ENCODE measurements around the gene TAGAP.

Gene TAGAP

DNA sequence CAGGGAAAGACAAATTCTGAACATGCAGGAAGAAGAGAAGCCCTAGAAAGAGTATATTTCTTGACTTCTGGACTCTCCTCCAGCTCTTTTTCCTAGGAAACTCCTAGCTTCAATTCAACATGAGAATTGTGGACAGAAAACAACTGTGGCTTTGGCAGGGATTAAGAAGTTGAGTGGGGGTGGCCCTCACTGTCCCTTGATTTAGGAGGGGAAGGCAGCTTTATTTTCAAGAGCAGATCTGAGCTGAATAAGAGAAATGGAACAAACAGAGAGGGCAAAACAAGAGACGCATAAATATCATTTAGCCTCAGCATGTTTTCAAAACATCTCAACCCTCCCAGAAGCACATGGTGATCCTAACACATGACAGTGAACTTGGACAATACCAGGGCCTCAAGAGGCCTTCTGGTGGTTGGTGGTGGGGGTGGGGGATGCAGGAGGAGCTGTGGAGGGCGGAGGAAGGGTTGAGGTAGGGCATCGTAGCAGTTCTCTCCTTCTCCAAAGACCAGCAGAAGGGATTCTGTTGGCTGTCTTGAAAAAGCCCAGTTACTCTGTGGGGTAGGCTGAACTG lies 21.1 kb upstream of the TAGAP start:
- no peaks in the 10 kb centered on the region for H4K20me1 ChIP-seq (ENCODE audit: low read depth, low read length)
- no peak overlapping the region for H3K4me2 ChIP-seq (ENCODE audit: low read depth, low read length, poor library complexity, severe bottlenecking)

DNA sequence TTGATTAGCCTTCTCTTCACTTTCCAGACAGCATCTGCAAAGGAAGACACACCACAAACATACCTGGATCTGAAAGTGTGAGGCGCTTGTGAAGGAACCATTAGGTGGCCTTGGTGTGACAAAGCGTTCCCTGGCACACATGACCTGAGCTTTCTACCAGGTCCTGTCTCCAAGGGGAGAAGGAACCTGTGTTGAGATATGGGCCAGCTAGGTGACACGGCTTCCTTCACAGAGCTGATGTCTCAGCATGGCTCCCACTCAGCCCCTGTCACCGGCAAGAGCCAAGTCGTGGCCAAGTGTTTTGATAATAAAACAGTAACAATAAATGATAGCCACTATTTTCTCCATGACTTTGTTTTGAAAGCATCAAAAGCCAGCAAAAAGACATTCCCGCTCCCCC lies 20.3 kb upstream of the TAGAP start:
- H3F3A ChIP-seq (ENCODE audit: insufficient read depth), result peaks cover 15% of the 10 kb centered on the region
- H3K36me3 ChIP-seq (ENCODE audit: low read length), result no peaks in the 10 kb centered on the region
- no peak overlapping the region for H2AFZ ChIP-seq (ENCODE audit: low read depth, low read length, severe bottlenecking)
- no peak overlapping the region for H3K4me3 ChIP-seq (ENCODE audit: insufficient read depth, low read length, poor library complexity, severe bottlenecking)
- no peak overlapping the region for H3K27ac ChIP-seq (ENCODE audit: low read depth, low read length)
- H3K4me2 ChIP-seq (ENCODE audit: low read depth, low read length, poor library complexity, severe bottlenecking), result no peak overlapping the region
- H3K9ac ChIP-seq (ENCODE audit: low read length), result no peak overlapping the region
- H3K9me3 ChIP-seq (ENCODE audit: insufficient read depth, low read length), result no peaks in the 10 kb centered on the region
- H3K27me3 ChIP-seq (ENCODE audit: low read length), result no peaks in the 10 kb centered on the region
- H3K9me2 ChIP-seq (replicated peaks; ENCODE audit: insufficient read depth, low read length), result no peaks in the 10 kb centered on the region
- no peaks in the 10 kb centered on the region for H3K79me2 ChIP-seq (ENCODE audit: insufficient read depth, low read length)
- TF ChIP-seq EZH2phosphoT487 (conservative IDR thresholded peaks at IDR 0.05; ENCODE audit: low read length), result no peak
- TF ChIP-seq, protein P1, sequence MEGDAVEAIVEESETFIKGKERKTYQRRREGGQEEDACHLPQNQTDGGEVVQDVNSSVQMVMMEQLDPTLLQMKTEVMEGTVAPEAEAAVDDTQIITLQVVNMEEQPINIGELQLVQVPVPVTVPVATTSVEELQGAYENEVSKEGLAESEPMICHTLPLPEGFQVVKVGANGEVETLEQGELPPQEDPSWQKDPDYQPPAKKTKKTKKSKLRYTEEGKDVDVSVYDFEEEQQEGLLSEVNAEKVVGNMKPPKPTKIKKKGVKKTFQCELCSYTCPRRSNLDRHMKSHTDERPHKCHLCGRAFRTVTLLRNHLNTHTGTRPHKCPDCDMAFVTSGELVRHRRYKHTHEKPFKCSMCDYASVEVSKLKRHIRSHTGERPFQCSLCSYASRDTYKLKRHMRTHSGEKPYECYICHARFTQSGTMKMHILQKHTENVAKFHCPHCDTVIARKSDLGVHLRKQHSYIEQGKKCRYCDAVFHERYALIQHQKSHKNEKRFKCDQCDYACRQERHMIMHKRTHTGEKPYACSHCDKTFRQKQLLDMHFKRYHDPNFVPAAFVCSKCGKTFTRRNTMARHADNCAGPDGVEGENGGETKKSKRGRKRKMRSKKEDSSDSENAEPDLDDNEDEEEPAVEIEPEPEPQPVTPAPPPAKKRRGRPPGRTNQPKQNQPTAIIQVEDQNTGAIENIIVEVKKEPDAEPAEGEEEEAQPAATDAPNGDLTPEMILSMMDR (IDR thresholded peaks at IDR 0.05; ENCODE audit: insufficient read depth, low read length, poor library complexity, severe bottlenecking), result no peak
- no peaks in the 10 kb centered on the region for H4K20me1 ChIP-seq (ENCODE audit: low read depth, low read length)

More for the DNA sequence above, 21.1 kb upstream of the TAGAP start:
- Histone ChIP-seq H3K36me3 (ENCODE audit: low read length) (no peaks in the 10 kb centered on the region), H2AFZ (ENCODE audit: low read depth, low read length, severe bottlenecking) (no peak overlapping the region), H3K79me2 (ENCODE audit: insufficient read depth, low read length) (no peaks in the 10 kb centered on the region), H3K9me3 (ENCODE audit: insufficient read depth, low read length) (no peaks in the 10 kb centered on the region), H3K27ac (ENCODE audit: low read depth, low read length) (no peak overlapping the region), H3K4me3 (ENCODE audit: insufficient read depth, low read length, poor library complexity, severe bottlenecking) (no peak overlapping the region), H3K27me3 (ENCODE audit: low read length) (no peaks in the 10 kb centered on the region), H3K9ac (ENCODE audit: low read length) (no peak overlapping the region), H3K9me2 (replicated peaks; ENCODE audit: insufficient read depth, low read length) (no peaks in the 10 kb centered on the region), H3F3A (ENCODE audit: insufficient read depth) (peaks cover 15% of the 10 kb centered on the region)
- TF ChIP-seq, protein P1 (IDR thresholded peaks at IDR 0.05; ENCODE audit: insufficient read depth, low read length, poor library complexity, severe bottlenecking), result no peak
- TF ChIP-seq EZH2phosphoT487 (conservative IDR thresholded peaks at IDR 0.05; ENCODE audit: low read length), result no peak

DNA sequence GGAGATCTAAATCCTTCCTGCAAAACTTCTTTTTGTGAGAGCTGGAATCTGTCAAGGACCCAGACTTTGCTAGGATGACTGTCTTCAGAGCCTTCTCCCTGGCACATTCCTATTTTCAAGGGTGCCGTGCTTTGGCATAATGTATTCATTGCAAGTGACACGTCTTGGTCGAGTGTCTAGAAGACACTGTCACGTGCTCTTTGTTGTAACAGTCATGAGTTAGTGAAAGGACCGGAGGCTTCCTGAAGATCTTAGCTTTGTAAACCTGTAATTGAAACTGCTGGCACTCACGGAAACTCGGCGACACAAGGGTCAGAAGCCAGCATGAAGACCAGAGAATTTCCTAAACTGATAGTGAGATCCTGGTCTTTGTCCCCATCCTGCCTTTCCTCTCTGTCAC lies 19.7 kb upstream of the TAGAP start:
- no peaks in the 10 kb centered on the region for H3K9me3 ChIP-seq (ENCODE audit: insufficient read depth, low read length)
- no peak for TF ChIP-seq EZH2phosphoT487 (conservative IDR thresholded peaks at IDR 0.05; ENCODE audit: low read length)
- TF ChIP-seq, protein P1 (IDR thresholded peaks at IDR 0.05; ENCODE audit: insufficient read depth, low read length, poor library complexity, severe bottlenecking), result no peak
- H3K27ac ChIP-seq (ENCODE audit: low read depth, low read length), result no peak overlapping the region
- no peak overlapping the region for H3K4me2 ChIP-seq (ENCODE audit: low read depth, low read length, poor library complexity, severe bottlenecking)
- no peaks in the 10 kb centered on the region for H3K27me3 ChIP-seq (ENCODE audit: low read length)
- H3K79me2 ChIP-seq (ENCODE audit: insufficient read depth, low read length), result no peaks in the 10 kb centered on the region
- no peaks in the 10 kb centered on the region for H3K36me3 ChIP-seq (ENCODE audit: low read length)
- H3F3A ChIP-seq (ENCODE audit: insufficient read depth), result peaks cover 15% of the 10 kb centered on the region
- H3K4me3 ChIP-seq (ENCODE audit: insufficient read depth, low read length, poor library complexity, severe bottlenecking), result no peak overlapping the region
- no peak overlapping the region for H3K9ac ChIP-seq (ENCODE audit: low read length)
- no peaks in the 10 kb centered on the region for H3K9me2 ChIP-seq (replicated peaks; ENCODE audit: insufficient read depth, low read length)
- no peak overlapping the region for H2AFZ ChIP-seq (ENCODE audit: low read depth, low read length, severe bottlenecking)
- H4K20me1 ChIP-seq (ENCODE audit: low read depth, low read length), result no peaks in the 10 kb centered on the region

Measured in SU-DHL-6 (cell line).